Keratinocyte (primary cell): ENCODE data around the gene HOXB4. TPM values are rescaled to one million over a fixed set of nuclear protein-coding genes. Genes with fewer than 3 reads are reported as not detected.

Experiments used
- DNase-seq: peaks from one replicate; pipeline ENCODE4 v3.0.0-alpha.2; 2011; ENCODE audit warnings: low read depth, missing footprints, low spot score
- FAIRE-seq: peaks from 2 replicates; lab custom pipeline; 2011; peaks lifted over from hg19 to GRCh38; lab: Jason Lieb, UNC
- H2AFZ ChIP-seq: 2 replicates; pipeline ENCODE4 v1.6.0; 2012; ENCODE audit warnings: low read length, control low read depth, inconsistent platforms; ENCODE audit not compliant: control insufficient read depth
- H3K27ac ChIP-seq: 2 replicates; pipeline ENCODE4 v1.5.1; 2011; ENCODE audit warnings: low read length; ENCODE audit not compliant: control insufficient read depth, insufficient read depth
- H3K27me3 ChIP-seq: 3 replicates; pipeline ENCODE4 v1.6.0; 2011; ENCODE audit warnings: low read length; ENCODE audit not compliant: control insufficient read depth, insufficient read depth; ENCODE audit errors: extremely low read depth
- H3K36me3 ChIP-seq, 2 experiments: 2 replicates in 1 of 2; 3 replicates in 1 of 2; pipeline ENCODE4 v1.5.1; 2011; ENCODE audit warnings: low read length in 2 of 2, mild to moderate bottlenecking in 1 of 2; ENCODE audit not compliant: control insufficient read depth in 2 of 2, insufficient read depth in 2 of 2; ENCODE audit errors: extremely low read depth in 1 of 2
- H3K4me1 ChIP-seq: 3 replicates; pipeline ENCODE4 v1.5.1; 2011; ENCODE audit warnings: low read length; ENCODE audit not compliant: control insufficient read depth, insufficient read depth; ENCODE audit errors: extremely low read depth
- H3K4me2 ChIP-seq: 3 replicates; pipeline ENCODE4 v1.6.0; 2011; ENCODE audit warnings: low read depth, low read length; ENCODE audit not compliant: control insufficient read depth, insufficient read depth; ENCODE audit errors: extremely low read depth
- H3K4me3 ChIP-seq, 3 experiments: fragments of 200-600 bp in 1 of 3; sonication (generic) in 1 of 3; 2 replicates in 2 of 3; 3 replicates in 1 of 3; pipeline ENCODE4 v1.5.1; 2011 to 2016; ENCODE audit warnings: low read length in 3 of 3, mild to moderate bottlenecking in 3 of 3, control low read depth in 2 of 3, inconsistent platforms in 1 of 3, low read depth in 1 of 3, mixed read lengths in 1 of 3, mixed run types in 1 of 3, moderate library complexity in 1 of 3; ENCODE audit not compliant: control insufficient read depth in 2 of 3, insufficient read depth in 2 of 3; ENCODE audit errors: extremely low read depth in 1 of 3
- H3K79me2 ChIP-seq: 2 replicates; pipeline ENCODE4 v1.6.0; 2012; ENCODE audit warnings: low read length; ENCODE audit not compliant: control insufficient read depth, insufficient read depth
- H3K9ac ChIP-seq: 3 replicates; pipeline ENCODE4 v1.6.0; 2011; ENCODE audit warnings: low read length; ENCODE audit not compliant: control insufficient read depth, insufficient read depth; ENCODE audit errors: extremely low read depth
- H3K9me1 ChIP-seq: 3 replicates; pipeline ENCODE4 v1.6.0; 2011; ENCODE audit warnings: low read length; ENCODE audit not compliant: control insufficient read depth, insufficient read depth; ENCODE audit errors: extremely low read depth
- H3K9me3 ChIP-seq: 2 replicates; pipeline ENCODE4 v1.5.1; 2012; ENCODE audit warnings: low read depth, low read length; ENCODE audit not compliant: control insufficient read depth
- H4K20me1 ChIP-seq: 3 replicates; pipeline ENCODE4 v1.6.0; 2011; ENCODE audit warnings: low read length; ENCODE audit not compliant: control insufficient read depth, insufficient read depth; ENCODE audit errors: extremely low read depth
- EZH2 ChIP-seq: IDR thresholded peaks from one replicate; pipeline ENCODE4 v1.6.1; 2012; ENCODE audit warnings: inconsistent platforms, mild to moderate bottlenecking, low read length, moderate library complexity
- dilution Hi-C: fragments of 300-500 bp; cut with MboI; formaldehyde crosslinking; loops from one replicate; pipeline ENCODE4 v1.7.0; 2020; ENCODE audit warnings: low sequenced_read_pairs; ENCODE audit not compliant: extremely low pct_ligation_motif_present
- polyA plus RNA-seq, 5 experiments: library from polyadenylated mRNA; depleted of rRNA in 3 of 5; stranded (reverse) in 3 of 5; stranded (forward) in 1 of 5; unstranded in 1 of 5; fragments of >200 nt; gene quantifications; 1 replicate in 1 of 5; 2 replicates in 3 of 5; 3 replicates in 1 of 5; pipeline versions ENCODE4 v1.2.1 to v1.2.3, GENCODE V29; 2011 to 2012; ENCODE audit warnings: missing spikeins in 2 of 5, low read depth in 1 of 5, low replicate concordance in 1 of 5
- TF ChIP-seq, protein P1 (sequence below), 3 experiments: IDR thresholded peaks in 1 of 3; conservative IDR thresholded peaks in 1 of 3; optimal IDR thresholded peaks in 1 of 3; 2 replicates in 2 of 3; 3 replicates in 1 of 3; pipeline versions ENCODE3 to v1.5.1; 2011; ENCODE audit warnings: low read length in 3 of 3, mild to moderate bottlenecking in 3 of 3, moderate library complexity in 2 of 3, control low read depth in 1 of 3, inconsistent platforms in 1 of 3; ENCODE audit not compliant: insufficient read depth in 2 of 3; ENCODE audit errors: extremely low read depth in 1 of 3

Gene HOXB4
- polyA plus RNA-seq, 1 donor (not counting 4 experiments of a cell fraction or from before 2014, with no cell fraction given), result 0.59 TPM

DNA sequence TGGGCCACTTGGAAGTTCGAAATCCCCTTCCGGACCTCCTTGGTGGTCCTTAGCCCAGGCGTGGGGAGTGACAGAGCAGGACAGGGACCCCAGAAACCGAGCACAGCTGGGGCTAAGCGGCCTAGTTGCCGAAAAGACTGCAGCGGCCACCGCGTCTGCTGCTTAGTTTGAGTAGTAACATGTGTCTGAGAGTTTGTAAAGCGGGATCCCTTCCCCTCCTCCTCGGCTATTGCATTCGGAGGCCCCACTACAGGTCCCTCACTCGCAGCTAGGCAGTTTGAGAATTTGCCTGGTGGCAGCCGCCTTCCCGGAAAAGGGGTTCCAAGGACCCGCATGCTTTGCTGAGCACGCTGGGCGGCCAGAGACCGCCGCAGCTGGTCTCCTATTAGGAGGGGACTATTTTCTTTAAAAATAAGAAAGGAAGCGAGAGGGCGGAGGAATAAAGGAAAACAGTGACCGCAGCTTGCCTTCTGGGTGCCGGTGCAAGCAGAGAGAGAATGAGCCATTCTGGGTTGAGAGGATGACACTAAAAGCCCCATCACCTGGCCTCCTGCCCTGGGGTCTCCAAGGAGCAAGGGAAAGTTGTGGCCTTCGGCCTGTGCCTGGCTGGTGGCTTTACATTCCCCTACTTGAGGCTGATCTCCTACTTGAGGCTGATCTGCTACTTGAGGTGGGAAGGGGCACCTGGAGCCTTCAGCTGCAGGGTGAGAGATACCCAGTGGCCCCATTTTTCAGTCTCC lies 16.6 kb upstream of the HOXB4 start:
- H3K4me1 ChIP-seq, result peaks cover 17% of the 10 kb centered on the region

DNA sequence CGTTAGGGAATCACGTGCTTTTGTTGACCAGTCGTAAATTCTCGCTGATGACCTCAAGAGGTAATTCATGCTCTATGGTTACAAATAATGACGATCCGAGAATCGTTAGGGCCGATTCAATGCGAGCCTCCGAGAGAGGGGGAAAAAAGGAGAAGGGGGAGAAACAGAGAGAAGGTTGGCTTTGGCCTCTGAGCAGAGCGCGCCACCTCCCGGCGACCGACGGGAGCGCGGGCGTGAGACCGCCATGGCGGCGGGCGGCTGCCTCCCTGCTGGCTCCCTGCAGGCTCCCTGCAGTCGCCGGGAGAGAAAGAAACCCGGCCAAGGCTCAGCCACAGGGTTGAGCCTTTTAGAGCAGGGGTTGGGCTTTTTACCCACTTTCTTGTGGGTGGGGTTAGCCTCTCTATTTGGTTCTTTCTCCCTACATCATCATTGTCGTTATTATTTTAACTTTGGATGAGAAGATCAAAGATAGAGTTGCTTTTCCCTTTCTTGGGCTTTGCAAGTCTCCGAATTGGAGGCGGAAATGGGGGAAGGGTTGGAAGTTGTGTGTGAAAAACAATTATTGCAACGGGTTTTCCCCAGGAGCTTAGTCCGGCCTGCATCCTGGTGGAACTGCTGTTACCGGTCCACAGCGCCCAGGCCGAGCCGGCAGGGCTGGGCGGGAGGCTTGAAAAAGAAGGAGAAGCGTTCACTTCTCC lies 15.8 kb upstream of the HOXB4 start:
- Histone ChIP-seq H3K9me3 (no peaks in the 10 kb centered on the region), H3K79me2 (no peaks in the 10 kb centered on the region), H3K4me1 (peaks cover 17% of the 10 kb centered on the region), H2AFZ (no peak overlapping the region), H3K27ac (no peak overlapping the region), H3K9ac (no peak overlapping the region), H3K36me3 (peaks cover 0 to 4% of the 10 kb centered on the region in 2 experiments), H3K9me1 (no peaks in the 10 kb centered on the region), H3K4me3 (peak overlapping the region in 2 of 3 experiments; percentile 58 to 67), H4K20me1 (no peaks in the 10 kb centered on the region), H3K4me2 (peak overlapping the region; percentile 89), H3K27me3 (peaks cover 83% of the 10 kb centered on the region)
- no peak for DNase-seq
- dilution Hi-C loops, result no loop called here
- peak; percentile 62 for FAIRE-seq
- TF ChIP-seq, protein P1, sequence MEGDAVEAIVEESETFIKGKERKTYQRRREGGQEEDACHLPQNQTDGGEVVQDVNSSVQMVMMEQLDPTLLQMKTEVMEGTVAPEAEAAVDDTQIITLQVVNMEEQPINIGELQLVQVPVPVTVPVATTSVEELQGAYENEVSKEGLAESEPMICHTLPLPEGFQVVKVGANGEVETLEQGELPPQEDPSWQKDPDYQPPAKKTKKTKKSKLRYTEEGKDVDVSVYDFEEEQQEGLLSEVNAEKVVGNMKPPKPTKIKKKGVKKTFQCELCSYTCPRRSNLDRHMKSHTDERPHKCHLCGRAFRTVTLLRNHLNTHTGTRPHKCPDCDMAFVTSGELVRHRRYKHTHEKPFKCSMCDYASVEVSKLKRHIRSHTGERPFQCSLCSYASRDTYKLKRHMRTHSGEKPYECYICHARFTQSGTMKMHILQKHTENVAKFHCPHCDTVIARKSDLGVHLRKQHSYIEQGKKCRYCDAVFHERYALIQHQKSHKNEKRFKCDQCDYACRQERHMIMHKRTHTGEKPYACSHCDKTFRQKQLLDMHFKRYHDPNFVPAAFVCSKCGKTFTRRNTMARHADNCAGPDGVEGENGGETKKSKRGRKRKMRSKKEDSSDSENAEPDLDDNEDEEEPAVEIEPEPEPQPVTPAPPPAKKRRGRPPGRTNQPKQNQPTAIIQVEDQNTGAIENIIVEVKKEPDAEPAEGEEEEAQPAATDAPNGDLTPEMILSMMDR (optimal IDR thresholded peaks at IDR 0.05 in 1 of 3, IDR thresholded peaks at IDR 0.05 in 1 of 3, conservative IDR thresholded peaks at IDR 0.05 in 1 of 3; ENCODE audit: extremely low read depth in 1 of 3, insufficient read depth in 2 of 3, low read length in 3 of 3), result peak; percentile 82 to 95 (median 87)
- TF ChIP-seq EZH2, result peak; percentile 54

More for the DNA sequence above, 16.6 kb upstream of the HOXB4 start:
- no peak for FAIRE-seq
- Histone ChIP-seq H3K9me3 (no peaks in the 10 kb centered on the region), H3K4me3 (no peak overlapping the region), H3K27ac (no peak overlapping the region), H3K36me3 (peaks cover 0 to 4% of the 10 kb centered on the region in 2 experiments), H3K27me3 (peaks cover 84% of the 10 kb centered on the region), H3K4me2 (no peak overlapping the region), H4K20me1 (no peaks in the 10 kb centered on the region), H2AFZ (no peak overlapping the region), H3K79me2 (no peaks in the 10 kb centered on the region), H3K9ac (no peak overlapping the region), H3K9me1 (no peaks in the 10 kb centered on the region)
- dilution Hi-C loops, result no loop called here
- TF ChIP-seq, protein P1 (optimal IDR thresholded peaks at IDR 0.05 in 1 of 3, IDR thresholded peaks at IDR 0.05 in 1 of 3, conservative IDR thresholded peaks at IDR 0.05 in 1 of 3; ENCODE audit: extremely low read depth in 1 of 3, insufficient read depth in 2 of 3, low read length in 3 of 3), result no peak
- peak; percentile 4 for TF ChIP-seq EZH2
- DNase-seq, result no peak
